H1 (cell line): ENCODE results near the gene VSTM2B. TPM values are rescaled to one million over a fixed set of nuclear protein-coding genes. Genes with fewer than 3 reads are reported as not detected.

Experiments
- CTCF ChIA-PET: fragments of 300-600 bp; sonication (Branson Sonifier 250); formaldehyde crosslinking; loops from one replicate; lab custom pipeline; 2021; ENCODE audit not compliant: partially characterized antibody; lab: Charles Lee
- POLR2A ChIA-PET: fragments of 300-600 bp; sonication (Branson Sonifier 250); formaldehyde crosslinking; loops from one replicate; lab custom pipeline; 2021; ENCODE audit warnings: inconsistent platforms; ENCODE audit not compliant: partially characterized antibody; lab: Charles Lee
- DNase-seq, 2 experiments: peaks; one replicate each; pipeline versions ENCODE4 v3.0.0 to v3.0.0-alpha.2; 2010 to 2022; ENCODE audit warnings: low spot score in 2 of 2, low read depth in 1 of 2, mixed read lengths in 1 of 2
- FAIRE-seq: peaks from 2 replicates; lab custom pipeline; 2011; peaks lifted over from hg19 to GRCh38; lab: Jason Lieb, UNC
- H2AFZ ChIP-seq: 2 replicates; pipeline ENCODE4 v1.8.1; 2012; ENCODE audit warnings: low read length, inconsistent platforms
- H2AK5ac ChIP-seq: 2 replicates; pipeline ENCODE4 v1.6.1; 2013; ENCODE audit warnings: low read depth, low read length
- H2BK120ac ChIP-seq: replicated peaks from 2 replicates; pipeline ENCODE3; 2013; ENCODE audit warnings: low read depth, low read length, inconsistent platforms
- H2BK12ac ChIP-seq: 2 replicates; pipeline ENCODE4 v1.6.1; 2013; ENCODE audit warnings: low read depth, low read length
- H2BK15ac ChIP-seq: 2 replicates; pipeline ENCODE4 v1.6.1; 2013; ENCODE audit warnings: low read length
- H2BK20ac ChIP-seq: 2 replicates; pipeline ENCODE4 v1.6.1; 2013; ENCODE audit warnings: low read length
- H2BK5ac ChIP-seq: 2 replicates; pipeline ENCODE4 v1.6.1; 2013; ENCODE audit warnings: low read depth, low read length
- H3K14ac ChIP-seq: 2 replicates; pipeline ENCODE4 v1.6.1; 2013; ENCODE audit warnings: inconsistent platforms; ENCODE audit not compliant: insufficient read length
- H3K18ac ChIP-seq: 2 replicates; pipeline ENCODE4 v1.6.1; 2013; ENCODE audit warnings: low read length; ENCODE audit errors: extremely low read depth
- H3K23ac ChIP-seq: 2 replicates; pipeline ENCODE4 v1.6.1; 2013; ENCODE audit warnings: inconsistent platforms; ENCODE audit not compliant: insufficient read length
- H3K23me2 ChIP-seq: 2 replicates; pipeline ENCODE4 v1.6.1; 2013; ENCODE audit warnings: low read depth, low read length
- H3K27ac ChIP-seq: 2 replicates; pipeline ENCODE4 v1.6.1; 2011; ENCODE audit warnings: low read depth, low read length, inconsistent platforms
- H3K27me3 ChIP-seq, 4 experiments: replicated peaks in 1 of 4; 1 replicate in 1 of 4; 2 replicates in 3 of 4; pipeline versions ENCODE4 v1.6.1 to v1.8.1; 2011 to 2013; ENCODE audit warnings: low read length in 3 of 4, mild to moderate bottlenecking in 3 of 4, inconsistent platforms in 2 of 4, mixed read lengths in 2 of 4, moderate library complexity in 1 of 4; ENCODE audit not compliant: control insufficient read depth in 3 of 4, insufficient read depth in 3 of 4; ENCODE audit errors: extremely low read depth in 1 of 4
- H3K36me3 ChIP-seq, 4 experiments: 2 replicates each; pipeline versions ENCODE4 v1.6.1 to v1.8.1; 2011 to 2013; ENCODE audit warnings: mild to moderate bottlenecking in 4 of 4, low read length in 3 of 4, moderate library complexity in 2 of 4, control low read depth in 1 of 4, inconsistent platforms in 1 of 4; ENCODE audit not compliant: insufficient read depth in 4 of 4, control insufficient read depth in 2 of 4
- H3K4ac ChIP-seq: replicated peaks from 2 replicates; pipeline ENCODE3; 2013; ENCODE audit warnings: low read length, low read depth, mixed read lengths, inconsistent platforms; ENCODE audit not compliant: insufficient read length
- H3K4me1 ChIP-seq, 4 experiments: replicated peaks in 1 of 4; 1 replicate in 1 of 4; 2 replicates in 3 of 4; pipeline versions ENCODE4 v1.6.1 to v1.8.1; 2011 to 2013; ENCODE audit warnings: low read length in 3 of 4, inconsistent platforms in 2 of 4, mixed read lengths in 1 of 4; ENCODE audit not compliant: insufficient read depth in 4 of 4, control insufficient read depth in 3 of 4
- H3K4me2 ChIP-seq, 2 experiments: 2 replicates each; pipeline versions ENCODE4 v1.6.1 to v1.8.1; 2011 to 2013; ENCODE audit warnings: low read depth in 2 of 2, low read length in 2 of 2, control low read depth in 1 of 2, inconsistent platforms in 1 of 2, mild to moderate bottlenecking in 1 of 2; ENCODE audit not compliant: insufficient read depth in 1 of 2
- H3K4me3 ChIP-seq, 4 experiments: fragments of 200-600, 300-600 bp in 1 of 4; sonication (generic), shearing (Covaris generic), sonication (Bioruptor Twin) in 1 of 4; 2 replicates each; pipeline versions ENCODE4 v1.5.1 to v1.8.1; 2011 to 2016; ENCODE audit warnings: low read length in 4 of 4, low read depth in 3 of 4, control low read depth in 2 of 4, inconsistent platforms in 2 of 4, mild to moderate bottlenecking in 2 of 4, mixed read lengths in 1 of 4, moderate library complexity in 1 of 4; ENCODE audit not compliant: insufficient read depth in 2 of 4; ENCODE audit errors: extremely low read depth in 1 of 4
- H3K56ac ChIP-seq: replicated peaks from 2 replicates; pipeline ENCODE3; 2013; ENCODE audit warnings: low read depth, mild to moderate bottlenecking, mixed read lengths, low read length, inconsistent platforms; ENCODE audit not compliant: insufficient read length
- H3K79me1 ChIP-seq: 2 replicates; pipeline ENCODE4 v1.6.1; 2013; ENCODE audit warnings: low read depth, low read length, control low read depth
- H3K79me2 ChIP-seq, 2 experiments: 2 replicates each; pipeline versions ENCODE4 v1.6.1 to v1.8.1; 2012 to 2013; ENCODE audit warnings: low read length in 2 of 2, mild to moderate bottlenecking in 2 of 2, inconsistent platforms in 1 of 2; ENCODE audit not compliant: insufficient read depth in 2 of 2, control insufficient read depth in 1 of 2
- H3K9ac ChIP-seq, 4 experiments: replicated peaks in 1 of 4; 1 replicate in 1 of 4; 2 replicates in 3 of 4; pipeline versions ENCODE4 v1.6.1 to v1.8.1; 2011 to 2013; ENCODE audit warnings: low read depth in 3 of 4, low read length in 3 of 4, control low read depth in 2 of 4, mild to moderate bottlenecking in 2 of 4, moderate library complexity in 2 of 4, inconsistent platforms in 1 of 4; ENCODE audit errors: extremely low read depth in 1 of 4
- H3K9me3 ChIP-seq, 2 experiments: 2 replicates each; pipeline versions ENCODE4 v1.6.1 to v1.8.1; 2012 to 2013; ENCODE audit warnings: mild to moderate bottlenecking in 2 of 2, moderate library complexity in 2 of 2, control low read depth in 1 of 2, inconsistent platforms in 1 of 2, low read depth in 1 of 2, low read length in 1 of 2, mixed read lengths in 1 of 2; ENCODE audit not compliant: insufficient read depth in 2 of 2
- H4K20me1 ChIP-seq, 2 experiments: replicated peaks in 1 of 2; 2 replicates each; pipeline versions ENCODE3 to v1.8.1; 2011 to 2013; ENCODE audit warnings: inconsistent platforms in 2 of 2, low read length in 2 of 2, mild to moderate bottlenecking in 1 of 2; ENCODE audit not compliant: insufficient read depth in 2 of 2, control insufficient read depth in 1 of 2
- H4K5ac ChIP-seq: 2 replicates; pipeline ENCODE4 v1.6.1; 2013; ENCODE audit warnings: low read length, low read depth, mixed read lengths, inconsistent platforms; ENCODE audit not compliant: insufficient read length
- H4K8ac ChIP-seq: 2 replicates; pipeline ENCODE4 v1.8.0; 2013; ENCODE audit warnings: mild to moderate bottlenecking, moderate library complexity, low read length, inconsistent platforms; ENCODE audit not compliant: insufficient read depth; ENCODE audit errors: extremely low read depth
- H4K91ac ChIP-seq: replicated peaks from 2 replicates; pipeline ENCODE3; 2013; ENCODE audit warnings: low read length, mixed read lengths, inconsistent platforms; ENCODE audit not compliant: insufficient read length
- ASH2L ChIP-seq: fragments of 200-600, 300-600 bp; sonication (generic); IDR thresholded peaks from one replicate; pipeline ENCODE4 v1.7.1; 2017; ENCODE audit warnings: low read length
- CBX8 ChIP-seq: fragments of 300-800, 300-1000 bp; sonication (generic); IDR thresholded peaks from 2 replicates; pipeline ENCODE4 v1.7.1; 2016; ENCODE audit warnings: low read depth, low read length, borderline replicate concordance
- HDAC2 ChIP-seq, 2 experiments: fragments of 300-600 bp in 1 of 2; sonication (generic) in 1 of 2; IDR thresholded peaks; 2 replicates each; pipeline ENCODE4 v1.6.1; 2011 to 2012; ENCODE audit warnings: low read depth in 2 of 2, low read length in 2 of 2, mild to moderate bottlenecking in 2 of 2, moderate library complexity in 2 of 2, borderline replicate concordance in 1 of 2, inconsistent platforms in 1 of 2
- KDM5A ChIP-seq: fragments of 200-600 bp; IDR thresholded peaks from 2 replicates; pipeline ENCODE4 v1.7.1; 2012; ENCODE audit warnings: mild to moderate bottlenecking, low read length, inconsistent platforms, mixed read lengths
- POU5F1 ChIP-seq: IDR thresholded peaks from 2 replicates; pipeline ENCODE4 v1.6.1; 2011; ENCODE audit warnings: low read depth, mild to moderate bottlenecking, low read length, moderate library complexity
- YY1 ChIP-seq: IDR thresholded peaks from 2 replicates; pipeline ENCODE4 v1.6.1; 2011; ENCODE audit warnings: low read depth, mild to moderate bottlenecking, low read length
- WGBS, 2 experiments: shearing (Covaris generic) in 1 of 2; methylation state at CpG; one replicate each; pipeline versions ENCODE4 v1.1.6 to v1.1.7; 2013 to 2015; ENCODE audit warnings: low lambda C conversion rate in 2 of 2, mixed read lengths in 2 of 2, inconsistent platforms in 1 of 2, low coverage in 1 of 2, missing lambda C conversion rate in 1 of 2; ENCODE audit not compliant: insufficient replicate concordance in 2 of 2, insufficient coverage in 1 of 2, insufficient read length in 1 of 2; ENCODE audit errors: extremely low coverage in 1 of 2, missing lambda C conversion rate in 1 of 2; 5-methylcytosine and 5-hydroxymethylcytosine counted together
- polyA plus RNA-seq, 7 experiments: library from polyadenylated mRNA; depleted of rRNA in 3 of 7; stranded (reverse) in 5 of 7; unstranded in 2 of 7; fragments of >200 nt in 5 of 7; fragments of 200-250 nt in 2 of 7; gene quantifications; 1 replicate in 5 of 7; 2 replicates in 1 of 7; 4 replicates in 1 of 7; pipeline versions ENCODE4 v1.2.1 to v1.2.3, GENCODE V29; 2011 to 2013; ENCODE audit warnings: missing spikeins in 2 of 7, mixed read lengths in 2 of 7
- total RNA-seq: library from RNA; stranded (reverse); fragmentation: NEBNext Ultra II Directional; extraction: Animal tissue kit (Norgen Biotek cat#: 25700); gene quantifications from 2 replicates; pipeline ENCODE4 v1.2.1, GENCODE V29; 2021
- TF ChIP-seq, protein P1 (sequence below), 3 experiments: IDR thresholded peaks; 1 replicate in 2 of 3; 2 replicates in 1 of 3; pipeline versions ENCODE4 v1.5.1 to v1.6.1; 2011; ENCODE audit warnings: low read length in 3 of 3, mild to moderate bottlenecking in 3 of 3, inconsistent platforms in 2 of 3, low read depth in 1 of 3, moderate library complexity in 1 of 3; ENCODE audit not compliant: insufficient read depth in 1 of 3; ENCODE audit errors: control extremely low read depth in 1 of 3

The VSTM2B gene
- total and polyA plus RNA-seq, 2 of the 8 experiments (the other 6 are each of a cell fraction or from before 2014, with no cell fraction given) = 0.82 to 1.5 TPM

DNA sequence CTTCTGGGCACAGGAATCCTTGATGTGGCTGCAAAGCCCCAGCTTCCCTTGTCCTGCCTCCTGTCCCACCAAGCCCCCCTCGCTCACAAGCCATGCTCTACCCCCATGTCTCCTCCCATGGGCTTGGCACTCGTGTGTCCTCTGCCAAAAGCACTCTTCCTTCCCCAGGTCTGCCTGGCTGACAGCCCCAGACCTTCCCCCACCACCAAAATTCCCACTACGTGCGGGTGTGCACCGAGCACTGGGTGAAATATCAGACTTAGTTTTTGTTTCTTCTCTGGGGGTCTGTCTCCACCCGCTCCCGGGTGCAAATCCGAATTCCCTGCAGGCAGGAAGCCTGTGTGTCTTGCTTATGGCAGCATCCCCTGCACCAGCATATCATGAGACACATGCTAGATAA is 5.9 kb upstream of the VSTM2B start:
- no peak overlapping the region for H2AK5ac ChIP-seq
- H2AFZ ChIP-seq = no peak overlapping the region
- peak overlapping the region; percentile 16; the same call in 1 of the 2 replicates for H2BK15ac ChIP-seq
- no peak overlapping the region for H3K14ac ChIP-seq
- H3K18ac ChIP-seq = no peak overlapping the region
- no peaks in the 10 kb centered on the region for H3K79me2 ChIP-seq
- no peaks in the 10 kb centered on the region for H3K79me1 ChIP-seq
- H4K91ac ChIP-seq = no peak overlapping the region
- H3K27me3 ChIP-seq = peaks cover 7 to 23% (median 19%) of the 10 kb centered on the region in 4 experiments
- POLR2A ChIA-PET = interaction anchor here (0.9 kb wide), 1 partner anchor 230 kb away, joined by 3 read pairs; no protein-coding TSS in a partner anchor
- no peak for DNase-seq
- peaks cover 0 to 9% (median 4%) of the 10 kb centered on the region in 4 experiments; a peak in 6 of 7 replicates for H3K4me1 ChIP-seq
- CTCF ChIA-PET = interaction anchor here (0.8 to 1.4 kb wide), 3 partner anchors 8 to 41 kb away, joined by 3 to 4 read pairs (median 4); no protein-coding TSS in a partner anchor
- no peak overlapping the region for H4K5ac ChIP-seq
- WGBS, 2 experiments = 81% methylated on average over 8 of the region's 8 CpGs; no CpG with 5 or more reads in 1 of the 2 experiments
- no peak overlapping the region for H2BK120ac ChIP-seq
- H3K27ac ChIP-seq = no peak overlapping the region
- no peak overlapping the region for H3K9ac ChIP-seq
- no peak overlapping the region for H3K56ac ChIP-seq
- H3K4me3 ChIP-seq = no peak overlapping the region
- no peaks in the 10 kb centered on the region for H3K9me3 ChIP-seq
- no peak for FAIRE-seq
- no peak overlapping the region for H2BK12ac ChIP-seq
- no peak overlapping the region for H3K23ac ChIP-seq
- no peak overlapping the region for H2BK5ac ChIP-seq
- no peak overlapping the region for H3K4me2 ChIP-seq
- H4K20me1 ChIP-seq = no peaks in the 10 kb centered on the region
- no peak overlapping the region for H3K4ac ChIP-seq
- peak overlapping the region; percentile 65 for H4K8ac ChIP-seq
- H2BK20ac ChIP-seq = no peak overlapping the region
- H3K23me2 ChIP-seq = peaks cover 4% of the 10 kb centered on the region; the same call in 1 of the 2 replicates
- no peaks in the 10 kb centered on the region for H3K36me3 ChIP-seq
- TF ChIP-seq HDAC2 (IDR thresholded peaks at IDR 0.05; ENCODE audit: borderline replicate concordance in 1 of 2, low read depth in 2 of 2, low read length in 2 of 2) (no peak), ASH2L (no peak), CBX8 (no peak), YY1 (no peak), POU5F1 (no peak), KDM5A (no peak)
- TF ChIP-seq, protein P1, sequence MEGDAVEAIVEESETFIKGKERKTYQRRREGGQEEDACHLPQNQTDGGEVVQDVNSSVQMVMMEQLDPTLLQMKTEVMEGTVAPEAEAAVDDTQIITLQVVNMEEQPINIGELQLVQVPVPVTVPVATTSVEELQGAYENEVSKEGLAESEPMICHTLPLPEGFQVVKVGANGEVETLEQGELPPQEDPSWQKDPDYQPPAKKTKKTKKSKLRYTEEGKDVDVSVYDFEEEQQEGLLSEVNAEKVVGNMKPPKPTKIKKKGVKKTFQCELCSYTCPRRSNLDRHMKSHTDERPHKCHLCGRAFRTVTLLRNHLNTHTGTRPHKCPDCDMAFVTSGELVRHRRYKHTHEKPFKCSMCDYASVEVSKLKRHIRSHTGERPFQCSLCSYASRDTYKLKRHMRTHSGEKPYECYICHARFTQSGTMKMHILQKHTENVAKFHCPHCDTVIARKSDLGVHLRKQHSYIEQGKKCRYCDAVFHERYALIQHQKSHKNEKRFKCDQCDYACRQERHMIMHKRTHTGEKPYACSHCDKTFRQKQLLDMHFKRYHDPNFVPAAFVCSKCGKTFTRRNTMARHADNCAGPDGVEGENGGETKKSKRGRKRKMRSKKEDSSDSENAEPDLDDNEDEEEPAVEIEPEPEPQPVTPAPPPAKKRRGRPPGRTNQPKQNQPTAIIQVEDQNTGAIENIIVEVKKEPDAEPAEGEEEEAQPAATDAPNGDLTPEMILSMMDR (IDR thresholded peaks at IDR 0.05; ENCODE audit: control extremely low read depth in 1 of 3, insufficient read depth in 1 of 3, low read depth in 1 of 3, low read length in 3 of 3) = no peak
